Prostate gland (tissue), 2 donors: ENCODE results near the gene PLEKHG2.

ENCODE experiments used
- POLR2AphosphoS5 ChIP-seq: sonication (generic); formaldehyde crosslinking; IDR thresholded peaks from one replicate; pipeline ENCODE4 v1.6.1; 2017; ENCODE audit warnings: antibody characterized with exemption
- TF ChIP-seq, protein P1 (sequence below), 4 experiments: fragments of 200-600 bp in 2 of 4; fragments of 450-650 bp in 2 of 4; sonication (generic) in 2 of 4; IDR thresholded peaks; 1 replicate in 3 of 4; 2 replicates in 1 of 4; pipeline ENCODE4 v1.5.1; 2016 to 2019; ENCODE audit warnings: antibody characterized with exemption in 4 of 4, mild to moderate bottlenecking in 2 of 4, moderate library complexity in 2 of 4

DNA sequence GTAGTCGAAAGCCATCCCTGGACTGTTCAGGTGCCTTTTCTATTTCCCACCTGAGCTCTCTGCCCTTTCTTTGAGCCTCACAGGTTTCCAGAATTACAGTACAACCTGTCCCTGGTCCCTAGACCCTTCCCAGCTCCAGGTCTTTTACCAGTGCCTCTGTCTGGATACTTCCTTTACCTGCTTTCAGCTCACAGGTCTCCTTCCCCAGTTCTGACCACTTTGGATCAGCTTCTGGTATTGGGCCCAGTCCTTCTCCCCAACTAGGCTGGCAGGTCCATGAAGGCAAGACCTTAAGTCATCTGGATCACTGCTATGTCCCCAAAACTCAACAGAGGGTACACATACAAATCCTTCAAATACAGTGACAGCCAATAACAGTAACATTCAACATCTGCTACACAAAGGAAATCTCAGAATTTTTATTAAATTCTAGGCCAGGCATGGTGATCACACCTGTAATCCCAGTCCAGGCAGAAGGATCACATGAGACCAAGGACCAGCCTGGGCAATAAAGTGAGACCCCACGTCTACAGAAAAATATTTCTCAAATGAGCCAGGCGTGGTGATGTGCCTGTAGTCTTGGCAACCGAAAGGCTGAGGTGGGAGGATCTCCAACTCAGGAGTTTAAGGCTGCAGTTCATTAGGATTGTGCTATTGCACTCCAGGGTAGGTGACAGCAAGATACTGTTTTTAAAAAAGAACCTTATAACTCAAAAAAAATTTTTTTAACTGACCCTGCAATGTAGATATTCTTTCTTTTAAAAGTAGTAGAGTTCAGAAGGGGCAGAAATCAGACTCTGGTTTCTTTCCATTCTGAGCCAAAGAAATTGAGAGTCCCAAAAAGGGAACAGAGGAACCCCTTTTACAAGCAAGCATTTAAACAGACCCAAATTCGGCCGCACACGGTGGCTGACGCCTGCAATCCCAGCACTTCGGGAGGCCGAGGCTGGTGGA is 21.9 kb downstream of the PLEKHG2 start:
- no peak for TF ChIP-seq POLR2AphosphoS5
- TF ChIP-seq, protein P1, sequence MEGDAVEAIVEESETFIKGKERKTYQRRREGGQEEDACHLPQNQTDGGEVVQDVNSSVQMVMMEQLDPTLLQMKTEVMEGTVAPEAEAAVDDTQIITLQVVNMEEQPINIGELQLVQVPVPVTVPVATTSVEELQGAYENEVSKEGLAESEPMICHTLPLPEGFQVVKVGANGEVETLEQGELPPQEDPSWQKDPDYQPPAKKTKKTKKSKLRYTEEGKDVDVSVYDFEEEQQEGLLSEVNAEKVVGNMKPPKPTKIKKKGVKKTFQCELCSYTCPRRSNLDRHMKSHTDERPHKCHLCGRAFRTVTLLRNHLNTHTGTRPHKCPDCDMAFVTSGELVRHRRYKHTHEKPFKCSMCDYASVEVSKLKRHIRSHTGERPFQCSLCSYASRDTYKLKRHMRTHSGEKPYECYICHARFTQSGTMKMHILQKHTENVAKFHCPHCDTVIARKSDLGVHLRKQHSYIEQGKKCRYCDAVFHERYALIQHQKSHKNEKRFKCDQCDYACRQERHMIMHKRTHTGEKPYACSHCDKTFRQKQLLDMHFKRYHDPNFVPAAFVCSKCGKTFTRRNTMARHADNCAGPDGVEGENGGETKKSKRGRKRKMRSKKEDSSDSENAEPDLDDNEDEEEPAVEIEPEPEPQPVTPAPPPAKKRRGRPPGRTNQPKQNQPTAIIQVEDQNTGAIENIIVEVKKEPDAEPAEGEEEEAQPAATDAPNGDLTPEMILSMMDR (IDR thresholded peaks at IDR 0.05), result no peak
